ENCODE data around the gene EHD4. TPM values are rescaled to one million over a fixed set of nuclear protein-coding genes. Genes with fewer than 3 reads are reported as not detected.

The EHD4 gene
- 21.8 and 28.6 TPM in 2 replicates for total RNA-seq (2014; rRNA removed; shearing (Covaris generic))

- DNase-seq (ENCODE audit: low read depth) = peak; percentile 100
Observed at GRCh38 chr15:41972253-41973242, at the start of gene EHD4. Gene EHD4, minus strand, starts transcription at chr15:41972557. Its CDS starts 63 bp downstream, at chr15:41972494.

DNA sequence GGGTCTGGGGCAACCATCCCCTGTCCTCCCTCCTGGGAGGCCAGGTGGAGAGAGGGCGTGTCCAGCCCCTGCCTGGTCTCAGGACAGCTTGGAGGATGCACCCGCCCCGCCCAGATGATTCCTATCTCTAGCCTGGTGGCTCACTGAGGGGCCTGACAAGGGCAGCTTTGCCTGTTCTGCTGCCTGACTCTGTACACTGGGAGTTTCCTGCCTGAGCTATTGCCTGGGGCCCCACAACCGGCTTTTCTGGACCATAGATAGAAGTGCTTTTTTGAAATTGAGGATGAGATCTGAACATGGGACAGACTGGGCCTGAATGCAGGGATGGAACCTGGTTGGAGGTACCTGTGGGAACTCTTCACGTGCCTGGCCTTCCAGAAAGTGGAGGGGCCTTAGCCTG lies 49.2 kb upstream of the EHD4 start:
- DNase-seq (ENCODE audit: low read depth) = no peak

DNA sequence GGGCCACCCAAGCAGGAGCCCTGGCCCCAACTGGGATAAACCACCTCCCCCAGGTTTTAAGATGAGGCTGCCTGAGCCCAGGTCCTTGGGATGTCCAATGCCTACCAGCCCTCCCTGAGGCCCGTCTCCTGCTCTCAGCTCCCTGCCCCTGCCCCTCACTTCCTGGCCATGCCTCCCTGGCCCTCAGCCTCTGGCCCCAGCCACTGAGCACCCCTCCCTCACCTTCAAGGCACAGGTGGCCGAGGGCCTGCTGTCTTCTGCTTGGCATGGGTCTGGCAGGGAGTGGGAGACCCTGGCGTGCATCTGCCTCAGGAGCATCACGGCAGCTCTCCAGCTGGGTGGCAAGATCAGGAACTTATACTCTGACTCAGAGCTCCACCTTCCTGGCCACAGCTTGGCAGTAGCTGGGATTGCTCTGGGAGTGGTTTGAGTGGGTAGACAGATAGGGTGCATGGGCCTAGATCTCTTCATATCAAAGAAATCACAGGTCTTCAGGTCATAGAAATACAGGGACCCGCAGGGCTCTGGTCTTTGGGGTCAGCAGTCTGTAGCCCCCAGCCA lies 48.4 kb upstream of the EHD4 start, which contains the start of gene PLA2G4E:
Gene PLA2G4E (minus strand): TSS at position 330 of the 561 bp plus-strand sequence. CDS start 12 bp downstream, at position 318.
- no peak for DNase-seq (ENCODE audit: low read depth)

DNA sequence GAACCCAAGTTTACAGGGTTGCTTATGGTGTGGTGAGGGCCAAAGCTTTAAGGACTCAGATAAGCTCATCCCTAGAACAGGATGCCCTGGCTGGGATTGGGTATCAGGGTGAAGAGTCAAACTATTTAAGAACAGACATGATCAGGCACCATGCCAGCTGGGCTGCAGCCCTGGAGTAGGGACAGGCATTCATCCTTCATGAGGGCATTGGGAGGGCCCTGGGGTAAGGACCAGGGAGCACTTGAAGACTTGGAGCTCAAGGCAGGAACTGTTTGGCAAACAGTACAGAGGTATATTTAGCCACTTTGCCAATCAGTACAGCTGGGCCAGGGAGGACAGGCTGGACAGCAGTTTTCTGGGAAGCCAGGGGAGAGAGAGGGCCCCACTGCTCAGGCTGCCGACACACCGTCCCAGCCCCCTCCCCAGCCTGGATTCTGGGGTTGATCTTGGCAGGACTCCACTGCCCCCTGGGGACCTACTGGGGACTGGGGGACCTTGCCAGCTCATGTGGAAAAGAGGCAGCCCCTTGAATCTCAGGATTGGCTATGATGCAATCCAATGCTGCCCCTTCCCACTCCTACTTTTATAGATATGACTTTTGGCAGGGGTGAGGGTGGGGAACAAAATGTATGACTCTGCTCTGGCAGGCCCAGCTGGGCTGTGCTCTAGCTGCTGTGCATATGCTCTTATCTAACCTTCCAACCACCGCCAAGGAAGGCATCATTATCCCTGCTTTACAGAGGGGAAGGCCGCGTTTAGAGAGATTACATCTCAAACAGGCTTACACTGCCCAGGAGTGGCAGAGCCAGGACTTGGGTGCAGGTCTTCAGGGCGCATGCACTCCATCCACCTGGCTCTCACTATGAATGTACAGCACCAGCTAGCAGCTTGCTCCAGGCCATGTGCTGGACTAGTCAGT lies 46.2 kb upstream of the EHD4 start:
- no peak for DNase-seq (ENCODE audit: low read depth)

- DNase-seq (ENCODE audit: low read depth) = no peak
Observed at GRCh38 chr15:42016971-42017370, 44.6 kb upstream of the EHD4 start.

DNA sequence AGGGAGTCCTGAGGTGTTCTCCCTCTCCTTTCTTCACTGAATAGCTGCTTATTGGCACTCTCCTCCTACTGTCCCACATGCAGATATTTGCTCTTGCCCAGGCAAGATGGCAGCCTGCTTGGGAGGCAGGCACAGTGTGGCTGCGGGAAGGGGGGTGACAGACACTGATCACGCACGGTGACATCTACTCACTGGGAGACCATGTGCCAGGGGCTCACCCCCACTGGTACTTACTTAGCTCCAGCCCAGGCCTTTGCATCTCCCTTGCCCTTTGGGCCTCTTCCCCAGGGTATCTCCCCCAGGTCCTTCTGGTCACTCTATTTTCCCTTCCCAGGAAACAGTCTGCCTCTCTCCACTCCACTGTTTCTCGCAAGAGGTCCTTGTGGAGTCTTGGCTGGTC lies 42.0 kb upstream of the EHD4 start:
- DNase-seq (ENCODE audit: low read depth) = no peak

DNA sequence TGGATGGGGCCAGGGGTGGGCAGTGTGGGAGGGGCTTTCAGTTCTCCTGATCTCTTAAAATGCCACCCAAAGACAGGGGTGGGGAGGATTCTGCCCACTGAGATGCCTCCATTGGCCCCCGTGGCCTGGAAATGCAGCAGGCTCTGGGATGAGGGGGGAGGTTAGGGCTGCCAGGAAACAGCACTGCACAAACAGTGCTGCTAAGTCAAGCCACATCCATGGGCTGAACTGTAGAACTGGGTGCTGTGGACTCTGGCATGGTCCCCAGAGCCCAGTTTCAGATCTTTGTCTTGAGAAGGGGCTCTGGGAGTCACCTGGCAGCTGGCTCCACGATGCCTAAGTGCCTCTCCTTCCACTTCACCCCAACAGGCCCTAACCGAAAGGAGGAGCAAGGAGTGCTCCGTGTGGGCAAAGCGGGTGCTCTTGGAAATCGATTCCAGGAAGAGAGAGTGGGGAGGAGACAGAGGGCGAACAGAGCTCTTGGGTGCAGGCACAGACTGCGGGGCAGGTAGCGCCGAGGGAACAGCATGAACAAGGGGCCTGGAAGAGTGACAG lies 40.6 kb upstream of the EHD4 start:
- DNase-seq (ENCODE audit: low read depth) = no peak

DNA sequence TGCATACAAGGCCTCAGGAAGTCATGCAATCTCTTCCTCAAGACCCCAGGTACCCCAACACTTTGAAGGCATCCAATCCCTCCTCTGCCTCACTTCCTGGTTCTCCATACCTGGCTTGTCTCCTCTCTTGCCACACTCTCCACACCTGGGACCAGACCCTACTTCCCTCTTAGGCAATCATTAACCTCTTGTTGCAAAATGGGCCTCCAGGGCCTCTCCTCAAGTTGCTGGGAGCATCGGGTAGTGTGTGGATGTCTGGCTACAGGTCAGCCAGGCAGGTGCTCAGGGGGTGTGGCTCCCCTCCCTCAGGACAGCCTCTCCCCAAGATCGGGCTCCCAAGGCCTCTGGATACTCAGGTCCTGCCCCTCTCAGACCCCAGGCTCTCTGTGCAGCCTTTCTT lies 39.9 kb upstream of the EHD4 start:
- no peak for DNase-seq (ENCODE audit: low read depth)

- no peak for DNase-seq (ENCODE audit: low read depth)
Observed at GRCh38 chr15:42011074-42011473, 38.7 kb upstream of the EHD4 start.

DNA sequence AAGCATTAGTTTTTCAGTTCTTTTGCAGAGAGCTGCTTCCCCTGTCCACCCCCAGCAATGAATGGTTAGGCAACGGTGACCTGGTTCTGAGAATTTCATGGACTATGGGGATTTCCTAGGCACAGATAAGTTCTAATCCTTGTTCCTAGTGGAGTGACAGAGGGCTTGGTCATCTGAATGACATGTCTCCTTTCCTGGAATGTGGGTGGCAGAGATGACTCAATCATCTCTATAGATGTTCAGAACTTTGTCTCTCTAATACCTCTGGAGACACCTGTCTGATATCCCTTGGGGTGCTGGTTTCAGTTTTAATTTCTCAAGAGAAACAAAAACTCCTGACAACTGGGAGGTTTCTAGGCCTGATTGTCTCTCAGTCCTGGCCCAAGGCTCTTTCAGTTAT lies 38.1 kb upstream of the EHD4 start:
- DNase-seq (ENCODE audit: low read depth) = peak; percentile 39

GRCh38 chr15:42009474-42009873 lies 37.1 kb upstream of the EHD4 start:
- no peak for DNase-seq (ENCODE audit: low read depth)

DNA sequence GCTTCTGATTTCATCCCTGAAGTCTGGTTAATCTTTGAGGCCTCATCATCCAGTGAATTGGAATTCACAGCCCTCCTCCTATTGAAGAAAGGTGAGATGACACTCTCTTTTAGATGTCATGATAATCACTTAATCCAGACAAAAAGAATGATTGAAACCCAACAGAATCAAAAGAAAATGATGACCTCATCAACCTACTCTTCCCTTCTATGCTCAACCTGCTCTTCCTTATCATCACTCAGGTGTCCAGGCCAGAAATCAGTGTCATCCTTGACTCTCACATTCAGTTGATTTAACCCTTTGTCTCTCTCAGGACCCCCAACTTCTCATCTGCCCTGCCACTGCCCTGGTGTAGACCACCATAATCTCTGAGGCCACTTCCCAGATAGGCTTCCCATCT lies 36.7 kb upstream of the EHD4 start:
- DNase-seq (ENCODE audit: low read depth) = no peak

DNA sequence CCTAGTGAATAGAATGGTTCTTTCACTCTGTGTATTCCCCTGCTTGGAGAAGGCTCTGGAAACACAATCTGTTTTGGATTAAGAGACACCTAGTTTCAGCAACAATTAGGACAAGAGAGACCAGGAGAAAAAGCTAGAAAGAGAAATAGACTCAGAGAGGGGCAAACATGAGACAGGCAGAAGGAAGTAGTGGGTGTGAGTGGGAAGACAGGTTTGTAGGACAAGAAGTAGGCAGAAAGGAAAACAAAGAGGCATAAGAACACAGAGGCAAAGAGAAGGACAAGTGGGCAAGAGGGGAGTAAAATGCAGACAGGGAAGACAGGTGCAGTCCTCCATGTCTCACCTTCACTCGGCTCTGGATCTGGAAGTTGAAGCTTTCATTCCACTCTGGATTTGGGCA lies 35.0 kb upstream of the EHD4 start:
- no peak for DNase-seq (ENCODE audit: low read depth)

GRCh38 chr15:42002333-42002732 lies 30.0 kb upstream of the EHD4 start:
- DNase-seq (ENCODE audit: low read depth) = no peak

GRCh38 chr15:42001236-42001635 lies 28.9 kb upstream of the EHD4 start:
- no peak for DNase-seq (ENCODE audit: low read depth)

DNA sequence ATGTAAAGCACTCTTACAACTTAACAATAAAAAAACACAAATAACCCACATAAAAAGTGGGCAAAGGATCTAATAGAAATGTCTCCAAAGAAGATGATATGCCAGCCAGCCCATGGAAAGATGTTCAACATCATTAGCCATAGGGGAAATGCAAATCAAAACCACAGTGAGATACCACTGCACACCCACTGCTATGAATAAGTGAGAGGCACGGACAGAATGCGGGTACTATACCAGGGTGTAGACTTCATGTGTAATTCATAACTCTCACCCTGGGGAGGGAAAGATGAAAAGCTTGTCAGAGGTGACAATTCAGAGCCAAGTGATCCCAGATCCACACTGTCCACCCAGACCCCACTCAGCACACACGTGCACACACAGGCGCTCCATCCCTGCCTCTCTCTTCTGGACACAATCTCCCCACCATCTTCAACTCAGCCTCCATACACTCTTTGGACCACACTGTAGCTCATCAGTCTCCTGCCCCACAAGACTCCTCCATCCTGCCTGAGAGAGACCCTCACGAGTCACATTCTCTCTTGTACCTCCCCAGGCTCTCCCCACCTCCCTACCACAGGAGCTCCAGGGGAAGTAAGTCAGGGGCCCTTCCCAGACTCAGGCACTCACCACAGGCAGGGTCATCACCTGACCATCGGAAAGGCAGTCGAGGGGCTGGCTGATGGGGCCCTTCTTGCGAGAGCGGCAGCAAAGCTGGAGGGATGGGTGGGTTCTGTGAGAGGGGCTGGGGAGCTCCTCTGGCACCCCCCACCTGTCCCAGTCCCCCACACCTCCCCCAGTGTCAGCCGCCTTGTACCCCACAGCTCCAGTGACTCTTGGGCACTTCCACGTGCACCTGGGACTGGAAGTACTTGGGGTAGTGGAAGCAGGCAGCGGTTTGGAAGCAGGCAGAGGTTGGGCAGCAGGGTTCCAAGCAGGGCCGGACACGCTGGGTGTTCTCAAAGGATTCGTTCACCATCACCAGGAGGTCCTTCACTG lies 27.2 kb upstream of the EHD4 start:
- DNase-seq (ENCODE audit: low read depth) = no peak

DNA sequence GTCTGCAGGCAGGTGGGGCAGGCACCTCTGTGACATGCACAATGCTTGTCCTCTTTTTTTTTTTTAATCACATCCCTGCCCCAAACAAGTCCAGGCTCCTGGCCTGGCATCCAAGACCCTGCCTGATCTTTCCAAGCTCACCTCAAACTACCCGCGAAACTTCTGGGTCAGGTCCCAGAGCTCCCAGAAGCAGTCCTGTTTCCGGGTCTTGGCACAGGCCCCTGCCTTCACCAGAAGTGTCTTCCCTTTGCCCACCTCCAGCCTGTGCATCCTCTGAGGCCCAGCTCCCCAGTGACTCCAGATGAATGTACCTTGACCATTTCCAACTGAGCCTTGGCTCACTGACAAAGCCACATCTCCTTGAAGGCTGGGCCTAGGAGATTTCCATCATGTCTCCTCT lies 25.5 kb upstream of the EHD4 start:
- no peak for DNase-seq (ENCODE audit: low read depth)

DNA sequence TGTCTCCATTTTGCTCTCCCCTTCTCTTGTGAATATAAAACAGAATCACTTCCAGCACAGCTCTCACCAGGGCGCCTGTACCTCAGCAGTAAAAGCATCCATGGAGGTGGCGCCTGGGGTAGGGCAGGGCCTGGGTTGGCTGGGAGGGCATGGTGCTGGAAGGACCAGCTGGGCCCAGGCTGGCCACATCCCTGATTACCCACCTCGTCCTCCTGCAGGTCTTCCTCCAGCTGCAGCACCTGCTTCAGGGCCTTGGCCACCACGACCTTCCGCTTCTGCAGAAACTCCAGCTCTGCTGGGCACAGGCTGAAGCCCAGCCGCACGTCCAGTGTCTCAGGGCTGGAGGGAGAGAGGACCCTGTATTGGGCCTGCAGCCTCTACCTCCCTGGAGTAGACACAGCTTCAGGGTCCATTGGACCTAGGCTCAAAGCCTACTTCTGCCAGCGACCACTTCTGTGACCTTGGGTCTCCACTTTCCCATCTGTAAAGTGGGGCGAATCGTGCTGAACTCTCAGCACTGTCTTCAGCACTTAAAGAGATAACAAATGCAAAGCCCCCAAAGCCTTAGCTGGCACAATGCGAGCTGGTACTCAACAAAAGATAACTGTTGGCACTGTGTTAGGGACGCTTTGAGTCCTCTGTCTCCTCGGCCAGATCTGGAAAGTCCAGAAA lies 24.7 kb upstream of the EHD4 start:
- DNase-seq (ENCODE audit: low read depth) = no peak

DNA sequence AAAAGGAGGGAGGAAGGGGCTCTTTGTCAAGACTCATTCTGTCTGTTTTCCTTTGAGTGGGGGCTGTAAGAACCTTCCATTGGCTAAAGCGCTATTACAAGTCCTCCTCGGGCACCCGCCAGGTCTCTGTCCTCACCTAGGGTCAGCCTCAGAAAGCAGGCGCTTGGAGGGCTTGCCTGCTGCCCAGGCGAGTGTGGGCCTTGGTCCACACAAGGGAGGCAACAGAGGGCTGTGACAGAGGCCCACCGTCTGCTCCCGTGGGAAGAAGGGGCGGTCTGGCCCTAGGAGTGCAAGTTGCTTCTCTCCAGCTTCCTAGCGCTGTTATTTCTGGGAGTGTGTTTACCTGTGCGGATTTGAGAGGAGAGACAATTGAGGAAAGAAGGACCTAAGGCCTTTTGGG lies 24.0 kb upstream of the EHD4 start:
- DNase-seq (ENCODE audit: low read depth) = no peak

DNA sequence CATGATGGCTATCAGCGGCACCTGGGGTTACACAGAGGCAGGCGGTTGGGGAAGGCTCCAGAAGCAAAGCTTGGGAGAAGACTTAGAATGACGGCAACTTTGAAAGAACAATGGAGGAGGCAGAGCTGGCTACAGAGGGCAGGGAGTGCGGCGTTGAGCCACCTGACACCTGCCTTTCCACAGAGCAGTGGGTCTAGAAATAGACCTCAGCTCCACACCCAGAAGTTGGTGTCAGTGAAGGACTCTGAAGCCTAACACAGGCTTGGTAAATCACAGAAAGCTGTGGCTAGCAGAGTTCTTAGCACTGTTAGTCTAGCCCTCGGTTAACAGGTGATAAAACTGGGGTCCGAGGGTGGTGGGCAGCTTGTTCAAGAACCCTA lies 23.1 kb upstream of the EHD4 start:
- no peak for DNase-seq (ENCODE audit: low read depth)
